ENCODE results near the gene CFAP70. TPM values are rescaled to one million over a fixed set of nuclear protein-coding genes. Genes with fewer than 3 reads are reported as not detected.

The CFAP70 gene
- total RNA-seq (ENCODE audit: unreplicated experiment), result 1.7 TPM
- long read RNA-seq, result 0 reads

- H3K4me3 Mint-ChIP-seq (ENCODE audit: unreplicated experiment), result peak within 1 kb of the TSS; percentile 97
- DNase-seq (ENCODE audit: low spot score), result peak; percentile 94
- no peak for TF ChIP-seq CTCF (IDR thresholded peaks at IDR 0.05; ENCODE audit: unreplicated experiment)
- peaks cover 8% of the 10 kb centered on the region for H3K4me1 Mint-ChIP-seq (ENCODE audit: unreplicated experiment)
- H3K27me3 Mint-ChIP-seq (ENCODE audit: unreplicated experiment), result peaks cover 6% of the 10 kb centered on the region
- no peaks in the 10 kb centered on the region for H3K36me3 Mint-ChIP-seq (ENCODE audit: low read depth, unreplicated experiment)
- H3K9me3 Mint-ChIP-seq (ENCODE audit: unreplicated experiment), result no peaks in the 10 kb centered on the region
- peak within 1 kb of the TSS; percentile 97 for H3K27ac Mint-ChIP-seq (ENCODE audit: unreplicated experiment)
Observed at GRCh38 chr10:73358331-73359279, at the start of gene CFAP70. TSS of gene CFAP70 (minus strand) at chr10:73358864. CDS start at chr10:73354796, 4,068 bp downstream.

DNA sequence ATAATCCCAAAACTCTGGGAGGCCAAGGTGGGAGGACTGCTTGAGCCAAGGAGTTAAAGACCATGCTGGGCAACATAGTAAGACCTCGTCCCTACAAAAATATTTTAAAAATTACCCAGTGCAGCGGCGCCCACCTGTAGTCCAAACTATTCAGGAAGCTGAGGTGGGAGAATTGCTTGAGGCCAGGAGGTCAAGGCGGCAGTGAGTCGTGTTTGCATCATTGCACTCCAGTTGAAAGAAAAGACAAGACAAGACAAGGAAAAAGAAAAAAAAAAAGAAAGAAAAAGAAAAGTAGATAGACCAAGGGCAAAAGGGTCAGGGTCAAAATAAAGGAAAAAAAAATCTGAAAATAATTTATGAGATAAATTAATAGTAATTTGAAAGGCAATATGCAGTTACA is 49.4 kb upstream of the CFAP70 start:
- Mint-ChIP-seq H3K27ac (ENCODE audit: unreplicated experiment) (no peak overlapping the region), H3K36me3 (ENCODE audit: low read depth, unreplicated experiment) (no peaks in the 10 kb centered on the region), H3K27me3 (ENCODE audit: unreplicated experiment) (no peaks in the 10 kb centered on the region), H3K4me1 (ENCODE audit: unreplicated experiment) (peaks cover 21% of the 10 kb centered on the region), H3K4me3 (ENCODE audit: unreplicated experiment) (no peak overlapping the region), H3K9me3 (ENCODE audit: unreplicated experiment) (no peaks in the 10 kb centered on the region)
- no peak for DNase-seq (ENCODE audit: low spot score)
- no peak for TF ChIP-seq CTCF (IDR thresholded peaks at IDR 0.05; ENCODE audit: unreplicated experiment)

GRCh38 chr10:73407495-73407894 is 48.8 kb upstream of the CFAP70 start:
- DNase-seq (ENCODE audit: low spot score), result no peak
- Mint-ChIP-seq H3K36me3 (ENCODE audit: low read depth, unreplicated experiment) (no peaks in the 10 kb centered on the region), H3K9me3 (ENCODE audit: unreplicated experiment) (no peaks in the 10 kb centered on the region), H3K4me3 (ENCODE audit: unreplicated experiment) (no peak overlapping the region), H3K27me3 (ENCODE audit: unreplicated experiment) (no peaks in the 10 kb centered on the region), H3K4me1 (ENCODE audit: unreplicated experiment) (peaks cover 16% of the 10 kb centered on the region), H3K27ac (ENCODE audit: unreplicated experiment) (no peak overlapping the region)
- no peak for TF ChIP-seq CTCF (IDR thresholded peaks at IDR 0.05; ENCODE audit: unreplicated experiment)

DNA sequence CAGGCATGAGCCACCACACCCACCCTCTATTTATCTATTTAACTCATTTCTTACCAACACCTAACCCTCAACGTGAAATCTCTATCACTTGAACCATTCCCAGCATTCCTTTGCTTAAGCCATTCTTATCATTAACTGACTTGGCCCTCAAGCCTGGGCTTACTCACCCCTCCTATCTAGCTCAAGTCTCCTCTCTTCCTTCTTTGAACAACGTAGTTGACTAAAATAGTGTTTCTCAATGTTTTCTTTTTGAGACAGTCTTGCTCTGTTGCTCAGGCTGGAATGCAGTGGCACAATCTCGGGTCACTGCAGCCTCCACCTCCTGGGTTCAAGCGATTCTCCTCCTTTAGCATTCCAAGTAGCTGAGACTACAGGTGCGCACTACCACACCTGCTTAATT is 48.2 kb upstream of the CFAP70 start:
- Mint-ChIP-seq H3K36me3 (ENCODE audit: low read depth, unreplicated experiment) (no peaks in the 10 kb centered on the region), H3K9me3 (ENCODE audit: unreplicated experiment) (no peaks in the 10 kb centered on the region), H3K4me3 (ENCODE audit: unreplicated experiment) (no peak overlapping the region), H3K27me3 (ENCODE audit: unreplicated experiment) (no peaks in the 10 kb centered on the region), H3K27ac (ENCODE audit: unreplicated experiment) (no peak overlapping the region), H3K4me1 (ENCODE audit: unreplicated experiment) (peaks cover 14% of the 10 kb centered on the region)
- no peak for DNase-seq (ENCODE audit: low spot score)
- TF ChIP-seq CTCF (IDR thresholded peaks at IDR 0.05; ENCODE audit: unreplicated experiment), result no peak

DNA sequence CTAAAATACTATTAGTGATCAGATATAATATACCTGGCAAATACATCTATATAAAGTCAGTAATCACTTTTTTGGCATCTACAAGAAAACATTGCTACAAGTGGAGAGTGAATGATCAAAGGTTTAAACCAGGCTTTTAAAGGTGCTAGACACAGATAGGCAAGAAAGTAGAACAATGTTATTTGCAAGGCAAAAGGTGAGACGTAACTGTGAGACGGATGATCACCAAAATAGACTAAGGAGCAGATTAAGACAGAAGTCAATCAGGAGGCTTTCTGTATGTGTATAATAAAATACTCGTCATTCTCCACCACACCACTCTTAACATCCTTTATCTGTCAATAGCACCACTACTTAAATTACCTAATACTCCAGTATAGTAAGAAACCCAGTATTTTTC is 46.9 kb upstream of the CFAP70 start:
- Mint-ChIP-seq H3K36me3 (ENCODE audit: low read depth, unreplicated experiment) (no peaks in the 10 kb centered on the region), H3K9me3 (ENCODE audit: unreplicated experiment) (no peaks in the 10 kb centered on the region), H3K27ac (ENCODE audit: unreplicated experiment) (no peak overlapping the region), H3K4me3 (ENCODE audit: unreplicated experiment) (no peak overlapping the region), H3K27me3 (ENCODE audit: unreplicated experiment) (no peaks in the 10 kb centered on the region), H3K4me1 (ENCODE audit: unreplicated experiment) (peaks cover 10% of the 10 kb centered on the region)
- no peak for DNase-seq (ENCODE audit: low spot score)
- TF ChIP-seq CTCF (IDR thresholded peaks at IDR 0.05; ENCODE audit: unreplicated experiment), result no peak

All from endothelial cell (in vitro differentiated cells).